Measurements from ENCODE around the gene LIMS1.
"Not testable (repeated sequence)": the region's sequence is repeated elsewhere in the genome, so short reads cannot be mapped to it uniquely, and the experiment has no call there.

LIMS1 gene

GRCh38 chr2:108637304-108637669 lies 103.0 kb downstream of the LIMS1 start:
- peak; percentile 77 for DNase-seq

- DNase-seq = no peak
Measured at GRCh38 chr2:108640731-108641130, 106.5 kb downstream of the LIMS1 start.

GRCh38 chr2:108641756-108642155 lies 107.5 kb downstream of the LIMS1 start:
- DNase-seq = no peak

- DNase-seq = no peak
Measured at GRCh38 chr2:108643261-108643849, 109.1 kb downstream of the LIMS1 start.

- DNase-seq = not testable (repeated sequence)
Measured at GRCh38 chr2:108643862-108644261, 109.6 kb downstream of the LIMS1 start.

- DNase-seq = not testable (repeated sequence)
Measured at GRCh38 chr2:108644446-108644845, 110.2 kb downstream of the LIMS1 start.

- DNase-seq = not testable (repeated sequence)
Measured at GRCh38 chr2:108648796-108649195, 114.5 kb downstream of the LIMS1 start.

GRCh38 chr2:108650465-108650864 lies 116.2 kb downstream of the LIMS1 start:
- DNase-seq = not testable (repeated sequence)

- DNase-seq = not testable (repeated sequence)
Measured at GRCh38 chr2:108651468-108651867, 117.2 kb downstream of the LIMS1 start.

GRCh38 chr2:108652187-108652931 lies 118.1 kb downstream of the LIMS1 start:
- DNase-seq = peak; percentile 81

- DNase-seq = not testable (repeated sequence)
Measured at GRCh38 chr2:108653425-108653824, 119.2 kb downstream of the LIMS1 start.

GRCh38 chr2:108653849-108654248 lies 119.6 kb downstream of the LIMS1 start:
- DNase-seq = not testable (repeated sequence)

GRCh38 chr2:108654521-108655125 lies 120.4 kb downstream of the LIMS1 start:
- peak; percentile 84 for DNase-seq

- DNase-seq = not testable (repeated sequence)
Measured at GRCh38 chr2:108655270-108655669, 121.0 kb downstream of the LIMS1 start.

GRCh38 chr2:108656282-108656681 lies 122.0 kb downstream of the LIMS1 start:
- not testable (repeated sequence) for DNase-seq

GRCh38 chr2:108657517-108657916 lies 123.2 kb downstream of the LIMS1 start:
- not testable (repeated sequence) for DNase-seq

- DNase-seq = not testable (repeated sequence)
Measured at GRCh38 chr2:108658553-108658952, 124.3 kb downstream of the LIMS1 start.

- not testable (repeated sequence) for DNase-seq
Measured at GRCh38 chr2:108661493-108661892, 127.2 kb downstream of the LIMS1 start.

GRCh38 chr2:108662207-108662612 lies 127.9 kb downstream of the LIMS1 start:
- peak; percentile 84 for DNase-seq

GRCh38 chr2:108663346-108663745 lies 129.1 kb downstream of the LIMS1 start:
- not testable (repeated sequence) for DNase-seq

GRCh38 chr2:108664089-108664488 lies 129.8 kb downstream of the LIMS1 start:
- DNase-seq = not testable (repeated sequence)

- not testable (repeated sequence) for DNase-seq
Measured at GRCh38 chr2:108664979-108665378, 130.7 kb downstream of the LIMS1 start.

GRCh38 chr2:108665975-108666374 lies 131.7 kb downstream of the LIMS1 start:
- DNase-seq = not testable (repeated sequence)

GRCh38 chr2:108667140-108667539 lies 132.9 kb downstream of the LIMS1 start:
- DNase-seq = not testable (repeated sequence)

Data from islet precursor cell (in vitro differentiated cells).